ENCODE measurements around the gene SOX5.
"Not testable (repeated sequence)": the region's sequence is repeated elsewhere in the genome, so short reads cannot be mapped to it uniquely, and the experiment has no call there.

Gene SOX5

DNA sequence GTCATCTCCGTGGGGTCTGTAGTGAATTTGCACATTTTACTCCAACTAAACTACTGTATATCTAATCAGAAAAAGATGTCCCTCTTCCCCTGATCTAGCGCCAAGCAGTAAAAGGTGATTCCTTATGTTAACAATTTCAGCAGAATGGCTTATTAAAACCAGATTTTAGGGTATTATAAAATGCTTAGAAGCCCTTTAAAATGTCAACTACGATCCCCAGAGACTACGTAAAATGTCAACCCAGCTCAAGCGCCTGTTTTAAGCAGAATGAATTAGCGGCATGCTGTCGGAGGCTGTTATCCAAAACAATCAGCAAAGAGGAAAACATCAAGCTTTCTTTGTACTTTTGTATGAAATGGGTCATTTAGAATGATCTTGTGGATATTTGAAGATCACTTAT lies 408.9 kb downstream of the SOX5 start:
- DNase-seq (ENCODE audit: low spot score), result no peak

DNA sequence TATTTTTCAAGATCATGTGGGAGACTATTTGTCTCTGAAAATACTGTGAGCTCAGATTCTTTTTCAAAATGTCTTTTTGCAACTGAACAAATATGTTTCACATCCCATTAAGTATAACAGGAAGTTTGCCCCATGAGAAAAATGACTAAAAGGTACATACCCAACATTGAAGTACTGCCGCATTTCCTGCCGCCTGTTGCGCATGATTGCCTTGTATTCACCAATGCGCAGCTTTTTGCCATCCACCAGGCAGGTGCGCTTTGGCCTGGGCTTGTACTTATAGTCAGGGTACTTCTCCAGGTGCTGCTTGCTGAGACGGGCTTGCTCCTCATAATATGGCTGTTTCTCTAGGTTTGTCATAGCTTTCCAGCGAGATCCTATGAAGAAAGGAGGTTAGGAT lies 413.2 kb downstream of the SOX5 start:
- DNase-seq (ENCODE audit: low spot score), result no peak

DNA sequence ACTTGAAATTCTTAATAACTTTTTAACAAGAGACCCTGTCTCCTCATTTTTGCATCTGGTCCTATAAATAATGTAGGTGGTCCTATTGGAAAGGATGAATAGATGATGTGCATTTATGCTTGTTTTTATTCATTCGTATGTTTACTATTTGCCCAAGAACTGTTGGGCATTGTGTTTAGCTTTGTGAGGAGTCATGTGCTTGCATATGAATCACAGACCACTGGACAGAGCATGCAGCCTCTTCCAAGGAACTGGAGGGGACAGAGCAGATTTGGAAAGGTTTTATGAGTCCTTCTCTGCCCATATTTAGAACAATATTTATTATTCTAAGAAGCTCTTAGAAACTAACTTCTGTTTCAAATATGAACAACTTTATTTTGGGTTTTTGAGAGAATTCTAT lies 414.0 kb downstream of the SOX5 start:
- no peak for DNase-seq (ENCODE audit: low spot score)

DNA sequence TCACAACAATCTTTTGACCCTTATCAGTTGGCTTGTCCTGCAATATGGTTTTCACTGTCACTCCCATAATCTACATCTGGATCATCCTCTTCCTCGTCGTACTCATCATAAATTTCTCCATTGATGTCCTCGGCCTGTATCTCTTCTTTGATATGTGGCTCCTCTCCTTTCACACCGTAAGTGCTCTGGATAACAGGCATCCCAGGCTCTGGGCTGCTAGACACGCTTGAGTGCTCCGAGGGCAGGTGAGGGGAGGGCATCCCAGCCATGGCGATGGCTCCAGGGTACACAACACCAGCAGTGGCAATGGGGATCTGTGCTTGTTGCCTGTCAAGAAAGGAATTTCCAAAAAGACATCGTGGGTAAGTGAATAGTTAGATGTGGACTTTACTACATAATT lies 415.3 kb downstream of the SOX5 start:
- no peak for DNase-seq (ENCODE audit: low spot score)

DNA sequence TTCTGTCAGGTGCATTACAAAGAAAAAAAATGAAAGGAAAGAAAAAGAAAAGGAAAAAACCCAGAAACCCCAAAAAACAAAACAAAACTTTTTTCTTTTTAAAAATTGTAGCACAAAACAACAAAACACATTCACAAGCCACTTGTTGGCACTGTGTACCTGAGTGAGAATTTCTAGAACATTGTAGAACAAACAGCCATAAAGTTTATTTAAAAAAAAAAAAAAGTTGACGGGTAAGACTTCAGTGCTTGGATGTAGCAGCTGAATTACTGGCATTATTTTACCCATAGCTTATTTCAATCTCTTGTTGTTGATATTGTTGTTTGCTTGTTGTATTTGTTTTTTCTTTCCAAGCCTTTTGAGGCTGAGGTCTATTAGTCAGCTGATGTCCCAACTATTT lies 415.8 kb downstream of the SOX5 start:
- no peak for DNase-seq (ENCODE audit: low spot score)

DNA sequence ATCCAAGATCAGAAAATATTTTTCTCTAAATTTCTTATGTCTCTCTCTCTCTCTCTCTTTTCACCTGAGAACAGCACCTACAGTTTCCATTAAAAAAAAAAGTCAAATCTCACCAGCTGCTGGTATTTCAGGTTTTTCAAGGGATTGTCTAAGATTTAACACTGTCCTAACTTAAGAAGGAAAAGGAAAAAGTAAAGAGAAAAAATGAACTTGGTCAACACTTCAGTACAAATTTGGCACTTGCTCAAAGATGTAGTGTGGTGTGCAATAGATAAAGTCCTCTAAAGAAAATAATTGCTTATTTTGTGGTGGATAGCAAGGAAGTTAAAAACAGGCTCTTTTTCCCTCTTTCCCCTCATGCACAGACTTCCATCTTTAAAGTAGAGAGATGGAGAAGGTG lies 416.2 kb downstream of the SOX5 start:
- DNase-seq (ENCODE audit: low spot score), result no peak

DNA sequence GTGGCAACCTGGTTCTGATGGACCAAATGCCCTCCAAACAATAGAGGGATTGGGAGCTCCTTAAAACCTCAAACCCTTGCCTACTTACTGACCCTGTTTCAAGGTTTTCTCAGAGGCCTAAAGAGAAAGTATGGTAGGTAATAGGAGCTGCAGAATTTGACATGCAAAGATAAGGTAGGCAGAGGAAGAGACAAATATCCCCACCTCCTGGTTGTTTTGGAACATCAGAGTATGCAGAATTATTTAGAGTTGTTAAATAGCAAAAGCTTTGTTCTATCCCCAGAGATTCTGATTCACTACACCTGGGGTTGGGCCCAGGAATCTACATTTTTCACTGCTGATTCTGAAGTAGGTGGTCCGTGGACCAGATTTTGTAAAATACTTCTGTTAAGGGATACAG lies 421.2 kb downstream of the SOX5 start:
- DNase-seq (ENCODE audit: low spot score), result no peak

DNA sequence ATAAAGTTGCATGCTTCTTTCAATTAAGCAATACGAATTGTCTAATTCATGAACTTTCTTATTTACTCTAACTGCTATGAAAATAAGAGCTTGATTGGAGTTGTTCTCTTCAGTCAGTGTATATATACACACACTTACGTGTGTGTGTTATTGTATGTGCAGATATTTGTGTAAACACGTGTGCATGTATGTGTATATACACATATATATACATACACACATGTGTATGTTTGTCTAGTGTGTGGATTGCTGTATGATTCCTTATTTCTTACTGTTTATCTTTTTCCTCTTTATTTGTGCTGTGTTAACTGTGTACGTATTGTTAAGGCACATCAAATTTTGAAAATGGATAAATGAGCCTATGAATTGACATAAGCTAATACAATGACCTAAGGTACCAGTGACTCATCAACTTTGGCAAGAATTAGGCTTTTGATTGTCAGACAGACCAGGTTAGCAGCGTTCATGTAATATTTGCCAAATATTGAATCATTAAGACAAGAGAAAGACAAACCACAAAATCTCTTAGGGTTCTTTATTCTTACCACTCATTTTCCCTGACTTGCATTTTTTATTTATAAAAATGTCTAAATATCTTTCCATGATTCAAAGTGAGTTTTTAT lies 423.9 kb downstream of the SOX5 start:
- DNase-seq (ENCODE audit: low spot score), result no peak

DNA sequence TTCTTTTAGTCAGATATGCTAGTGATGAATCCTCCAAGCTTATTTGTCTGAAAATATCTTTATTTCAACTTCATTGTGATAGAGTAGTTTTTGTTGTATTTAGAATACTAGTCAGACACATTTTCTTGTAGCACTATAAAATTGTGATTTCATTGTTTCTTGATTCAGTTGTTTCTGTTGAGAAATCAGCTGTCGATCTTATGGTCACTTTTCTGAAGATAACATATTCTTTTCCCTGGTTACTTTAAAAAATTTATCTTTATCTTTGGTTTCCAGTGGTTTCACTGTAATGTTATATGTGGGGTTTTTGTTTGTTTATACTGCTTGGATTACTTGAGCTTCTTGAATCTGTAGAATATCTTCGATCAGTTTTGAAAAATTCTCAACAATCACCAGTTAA lies 426.1 kb downstream of the SOX5 start:
- no peak for DNase-seq (ENCODE audit: low spot score)

DNA sequence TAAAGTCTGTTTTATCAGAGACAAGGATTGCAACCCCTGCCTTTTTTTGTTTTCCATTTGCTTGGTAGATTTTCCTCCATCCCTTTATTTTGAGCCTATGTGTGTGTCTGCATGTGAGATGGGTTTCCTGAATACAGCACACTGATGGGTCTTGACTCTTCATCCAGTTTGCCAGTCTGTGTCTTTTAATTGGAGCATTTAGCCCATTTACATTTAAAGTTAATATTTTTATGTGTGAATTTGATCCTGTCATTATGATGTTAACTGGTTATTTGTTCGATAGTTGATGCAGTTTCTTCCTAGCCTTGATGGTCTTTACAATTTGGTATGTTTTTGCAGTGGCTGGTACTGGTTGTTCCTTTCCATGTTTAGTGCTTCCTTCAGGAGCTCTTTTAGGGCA lies 430.0 kb downstream of the SOX5 start:
- not testable (repeated sequence) for DNase-seq (ENCODE audit: low spot score)

DNA sequence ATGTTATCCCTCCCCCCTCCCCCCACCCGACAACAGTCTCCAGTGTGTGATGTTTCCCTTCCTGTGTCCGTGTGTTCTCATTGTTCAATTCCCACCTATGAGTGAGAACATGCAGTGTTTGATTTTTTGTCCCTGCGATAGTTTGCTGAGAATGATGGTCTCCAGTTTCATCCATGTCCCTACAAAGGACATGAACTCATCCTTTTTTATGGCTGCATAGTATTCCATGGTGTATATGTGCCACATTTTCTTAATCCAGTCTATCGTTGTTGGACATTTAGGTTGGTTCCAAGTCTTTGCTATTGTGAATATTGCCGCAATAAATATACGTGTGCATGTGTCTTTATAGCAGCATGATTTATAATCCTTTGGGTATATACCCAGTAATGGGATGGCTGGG lies 433.7 kb downstream of the SOX5 start:
- DNase-seq (ENCODE audit: low spot score), result not testable (repeated sequence)

DNA sequence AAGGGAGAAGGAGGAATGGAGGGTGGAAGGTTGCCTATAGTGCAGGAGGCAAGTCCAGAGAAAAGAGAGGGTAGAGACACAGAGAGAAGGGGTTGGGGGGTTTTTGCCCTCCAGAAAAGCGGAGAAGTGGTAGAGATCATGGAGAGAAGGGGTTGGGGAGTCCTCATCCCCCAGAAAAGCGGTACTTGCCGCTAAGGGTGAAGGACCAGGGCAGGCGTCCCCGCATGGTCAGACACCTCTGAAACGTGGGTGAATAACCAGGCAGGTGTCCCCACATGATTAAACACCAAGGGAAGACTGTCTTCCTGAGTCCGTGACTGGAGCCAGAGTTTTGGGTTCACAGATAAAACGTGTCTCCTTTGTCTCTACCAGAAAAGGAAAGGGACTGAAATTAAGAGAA lies 439.0 kb downstream of the SOX5 start:
- DNase-seq (ENCODE audit: low spot score), result no peak

DNA sequence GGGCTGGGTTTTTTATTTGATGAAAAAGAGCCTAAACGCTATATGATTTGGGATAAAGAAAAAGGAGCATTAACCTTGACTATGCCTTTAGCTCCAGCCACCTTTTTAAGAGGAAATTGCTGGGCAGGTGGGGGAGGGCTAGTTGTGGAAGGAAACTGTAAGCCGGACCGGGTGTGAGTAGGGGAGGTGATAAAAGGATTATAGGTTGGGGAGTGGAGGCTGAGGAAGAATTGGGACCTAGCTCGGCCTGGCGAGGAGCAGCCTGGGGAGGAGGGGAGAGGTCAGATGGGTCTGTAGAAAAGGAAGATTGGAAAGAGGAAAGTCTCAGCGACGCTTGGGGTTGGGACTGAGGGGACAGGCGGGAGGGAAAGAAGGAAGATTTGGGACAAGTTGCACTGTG lies 439.6 kb downstream of the SOX5 start:
- not testable (repeated sequence) for DNase-seq (ENCODE audit: low spot score)

DNA sequence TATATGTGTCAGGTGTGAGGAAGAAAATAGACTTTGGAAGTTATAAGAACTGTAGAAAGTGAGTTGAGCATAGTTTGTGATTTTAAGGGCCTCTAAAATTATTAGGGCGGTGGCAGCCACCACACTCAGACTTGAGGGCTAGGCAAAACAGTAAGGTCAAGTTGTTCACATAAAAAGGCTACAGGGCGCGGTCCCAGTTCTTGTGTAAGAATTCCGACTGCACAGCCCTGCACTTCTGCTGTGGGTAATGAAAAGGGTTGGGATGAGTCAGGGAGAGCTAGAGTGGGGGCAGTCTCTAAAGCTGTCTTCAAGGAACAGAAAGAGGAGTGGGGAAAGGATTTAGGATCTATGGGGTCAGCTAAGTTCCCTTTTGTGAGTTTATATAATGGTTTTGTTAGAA lies 441.7 kb downstream of the SOX5 start:
- not testable (repeated sequence) for DNase-seq (ENCODE audit: low spot score)

DNA sequence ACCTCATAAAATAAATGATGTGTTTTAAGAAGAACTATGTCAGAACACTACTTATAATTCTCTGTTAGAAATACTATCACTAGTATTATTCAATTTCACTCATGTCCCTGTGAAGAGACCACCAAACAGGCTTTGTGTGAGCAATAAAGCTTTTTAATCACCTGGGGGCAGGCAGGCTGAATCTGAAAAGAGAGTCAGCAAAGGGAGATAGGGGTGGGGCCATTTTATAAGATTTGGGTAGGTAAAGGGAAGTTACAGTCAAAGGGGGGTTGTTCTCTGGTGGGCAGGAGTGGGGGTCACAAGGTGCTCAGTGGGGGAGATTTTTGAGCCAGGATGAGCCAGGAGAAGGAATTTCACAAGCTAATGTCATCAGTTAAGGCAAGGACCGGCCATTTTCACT lies 443.7 kb downstream of the SOX5 start:
- DNase-seq (ENCODE audit: low spot score), result not testable (repeated sequence)

DNA sequence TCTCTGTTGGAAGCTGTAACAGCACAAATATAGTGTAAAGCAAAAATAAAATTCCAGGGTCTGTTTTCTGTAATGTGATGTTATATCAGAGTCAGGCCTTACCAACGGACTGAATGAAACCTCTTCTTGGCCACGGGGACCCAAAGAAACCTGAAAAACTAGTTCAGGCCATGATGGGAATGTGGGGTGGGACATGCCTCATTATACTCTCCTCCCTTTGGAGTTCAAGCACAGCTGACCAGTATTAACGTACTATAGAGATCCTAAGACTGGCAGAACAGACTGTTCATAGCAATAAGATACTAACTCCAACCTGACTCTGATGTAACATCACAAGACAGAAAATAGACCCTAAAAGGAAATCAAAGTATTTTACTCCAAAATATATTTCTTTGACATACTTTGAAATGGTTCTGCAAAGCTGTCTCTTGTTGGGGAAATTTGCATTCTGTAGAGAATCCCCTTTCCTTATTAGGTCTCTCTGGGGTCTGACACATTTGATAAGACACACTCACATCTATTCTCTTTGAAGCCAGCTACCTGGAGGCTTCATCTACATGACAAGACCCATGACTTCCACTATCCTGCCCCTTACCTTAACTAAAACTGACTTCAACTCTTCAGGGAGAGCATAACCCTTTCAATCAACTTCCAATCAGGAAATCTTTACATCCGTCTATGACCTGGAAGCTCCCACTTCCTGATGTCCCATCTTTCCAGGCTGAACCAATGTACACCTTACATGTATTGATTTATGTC lies 444.6 kb downstream of the SOX5 start:
- DNase-seq (ENCODE audit: low spot score), result no peak

DNA sequence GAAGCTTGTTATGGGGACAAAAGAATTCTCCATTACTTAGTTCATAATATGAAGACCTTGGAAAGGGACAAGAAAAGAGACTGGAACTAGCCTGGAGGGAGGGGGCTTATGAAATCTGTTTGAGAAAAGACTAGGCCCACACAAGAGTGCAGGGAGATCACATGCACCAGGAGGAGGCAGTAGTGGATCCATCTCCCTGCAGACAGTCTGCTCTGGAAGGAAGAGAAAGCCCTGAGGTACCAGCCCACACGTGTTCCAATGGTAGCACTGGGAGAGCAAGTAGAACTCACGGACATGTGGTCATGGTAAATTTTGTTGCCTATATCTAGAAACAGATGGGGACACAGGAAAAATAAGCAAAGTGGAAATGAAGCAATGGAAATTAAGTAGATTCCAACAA lies 445.4 kb downstream of the SOX5 start:
- no peak for DNase-seq (ENCODE audit: low spot score)

DNA sequence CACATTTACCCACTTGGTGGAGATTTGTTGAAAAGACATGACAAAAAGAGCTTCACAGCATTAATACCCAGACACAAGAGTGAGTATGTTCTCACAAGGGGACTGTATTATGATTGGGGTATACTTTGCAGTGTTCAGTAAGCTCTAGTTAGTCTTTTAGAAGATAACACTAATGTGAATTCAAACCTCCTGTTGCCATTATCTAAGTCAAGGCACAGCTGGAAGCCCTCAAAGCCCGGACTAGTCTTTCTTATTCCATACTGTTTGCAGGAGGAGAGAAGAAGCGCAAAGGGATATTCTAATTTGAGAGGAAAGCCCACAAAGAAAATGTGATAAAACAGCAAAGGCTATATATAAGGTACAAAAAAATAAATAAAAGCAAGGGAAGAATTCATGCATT lies 445.9 kb downstream of the SOX5 start:
- no peak for DNase-seq (ENCODE audit: low spot score)

DNA sequence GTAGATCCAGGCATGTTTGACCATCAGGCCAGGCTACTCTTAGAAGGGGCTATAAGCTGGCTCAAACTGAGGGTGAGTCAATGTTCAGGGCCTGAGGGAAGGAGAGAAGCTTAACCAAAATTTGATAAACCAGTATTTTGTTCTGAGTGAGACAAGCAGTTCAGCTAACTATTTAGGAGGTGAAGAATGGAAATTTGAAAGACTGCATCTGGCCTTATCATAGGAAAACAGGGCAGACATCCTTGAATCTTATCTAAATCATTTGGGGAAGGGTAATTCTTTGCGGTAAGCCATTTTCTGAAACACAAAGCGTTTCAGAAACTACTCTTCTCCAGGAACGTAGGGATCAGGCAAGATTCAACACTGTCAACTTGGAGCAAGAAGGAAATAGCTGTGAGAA lies 447.2 kb downstream of the SOX5 start:
- no peak for DNase-seq (ENCODE audit: low spot score)

DNA sequence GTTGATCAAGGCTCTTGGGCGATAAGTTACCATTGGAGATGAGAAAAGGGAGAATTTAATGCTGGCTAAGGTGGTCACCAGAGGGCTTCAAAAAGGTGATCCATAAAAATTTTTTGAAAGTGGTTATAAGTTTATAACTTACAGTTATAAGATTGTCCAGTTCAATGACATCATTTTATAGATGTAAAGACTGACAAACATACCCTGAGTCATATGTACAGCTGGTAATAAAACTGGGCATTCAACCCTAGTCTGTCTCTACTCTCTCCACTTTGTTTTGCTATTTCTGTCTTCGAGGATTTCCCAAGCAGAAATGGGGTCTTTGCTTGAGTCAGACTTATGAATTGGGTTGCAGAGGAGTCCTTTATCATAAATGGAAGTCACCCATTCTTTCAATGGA lies 454.0 kb downstream of the SOX5 start:
- no peak for DNase-seq (ENCODE audit: low spot score)

DNA sequence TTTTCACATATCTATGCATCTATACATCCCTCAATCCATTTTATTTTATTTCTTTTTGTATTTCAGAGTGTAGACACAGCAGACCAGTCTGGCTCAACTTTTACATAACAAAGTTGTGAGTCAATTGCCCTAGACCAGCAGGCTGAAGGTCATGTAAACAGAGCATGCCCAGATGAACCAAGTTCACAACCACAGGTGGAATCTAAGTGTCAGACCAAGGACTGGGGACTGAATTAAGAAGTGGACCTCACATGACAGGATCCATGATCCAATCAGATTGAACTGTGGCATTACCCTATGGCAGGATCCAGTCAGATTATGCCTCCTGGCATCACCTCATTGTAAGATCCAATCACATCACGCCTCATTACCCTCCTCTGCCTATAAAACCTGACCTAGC lies 455.8 kb downstream of the SOX5 start:
- no peak for DNase-seq (ENCODE audit: low spot score)

DNA sequence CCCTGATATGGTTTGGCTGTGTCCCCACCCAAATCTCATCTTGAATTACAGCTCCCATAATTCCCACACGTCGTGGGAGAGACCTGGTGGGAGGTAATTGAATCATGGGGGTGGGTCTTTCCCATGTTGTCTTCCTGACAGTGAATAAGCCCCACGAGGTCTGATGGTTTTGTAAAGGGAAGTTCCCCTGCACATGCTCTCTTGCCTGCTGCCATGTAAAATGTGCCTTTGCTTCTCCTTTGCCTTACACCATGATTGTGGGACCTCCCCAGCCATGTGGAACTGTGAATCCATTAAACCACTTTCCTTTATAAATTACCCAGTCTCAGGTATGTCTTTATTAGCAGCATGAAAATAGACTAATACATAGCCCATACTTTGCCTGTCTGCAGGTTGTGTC lies 458.4 kb downstream of the SOX5 start:
- DNase-seq (ENCODE audit: low spot score), result not testable (repeated sequence)

DNA sequence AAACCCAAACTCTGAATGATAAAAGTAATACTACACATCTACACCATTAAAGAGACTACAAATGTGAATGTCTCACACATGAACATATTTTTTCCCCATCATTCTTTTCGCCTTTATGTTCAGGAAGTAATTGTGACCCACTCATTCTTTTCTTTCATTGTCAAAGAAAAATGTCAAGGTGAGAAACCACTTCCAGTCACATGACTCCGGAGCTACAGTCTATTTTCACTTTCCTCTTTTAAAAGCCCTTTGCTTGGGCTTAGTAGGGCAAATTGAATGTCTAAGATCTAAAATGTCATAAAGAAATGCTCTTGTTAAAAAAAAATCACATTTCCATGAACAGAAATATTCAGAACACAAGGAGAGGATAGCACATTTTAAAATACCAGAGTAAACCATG lies 461.3 kb downstream of the SOX5 start:
- no peak for DNase-seq (ENCODE audit: low spot score)

DNA sequence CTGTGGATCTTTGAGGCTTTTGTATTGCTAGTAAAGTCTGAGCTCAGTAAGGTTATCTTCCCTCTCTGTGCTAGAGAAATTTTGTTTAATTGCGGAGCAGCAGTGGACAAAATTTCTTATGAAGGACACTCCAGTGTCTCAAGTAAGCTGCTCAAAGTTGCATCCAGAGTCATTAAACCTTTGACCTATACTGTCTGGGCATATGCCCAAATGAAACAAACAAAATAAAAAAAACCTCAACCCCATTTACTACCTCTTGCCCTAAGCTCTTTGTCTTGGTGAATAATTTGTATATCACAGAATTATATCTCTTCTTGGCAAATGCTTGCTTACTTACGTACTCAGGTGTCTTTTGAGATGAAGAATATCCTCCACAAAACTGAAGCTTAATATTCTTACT lies 465.2 kb downstream of the SOX5 start:
- DNase-seq (ENCODE audit: low spot score), result no peak
